Activated CD8-positive, alpha-beta memory T cell treated with anti-CD3 and anti-CD28 coated beads, Interleukin-2, amount 50 U/mL, for 24 hours (primary cell): ENCODE results near the gene MEF2A.
A peak's percentile ranks its signal among the peaks of the same experiment; 100 is the strongest.
"Not testable (repeated sequence)": the region's sequence is repeated elsewhere in the genome, so short reads cannot be mapped to it uniquely, and the experiment has no call there.

Experiments
- DNase-seq: peaks from one replicate; pipeline ENCODE4 v3.0.0-alpha.2; 2020; ENCODE audit errors: extremely low read depth

The MEF2A gene

DNA sequence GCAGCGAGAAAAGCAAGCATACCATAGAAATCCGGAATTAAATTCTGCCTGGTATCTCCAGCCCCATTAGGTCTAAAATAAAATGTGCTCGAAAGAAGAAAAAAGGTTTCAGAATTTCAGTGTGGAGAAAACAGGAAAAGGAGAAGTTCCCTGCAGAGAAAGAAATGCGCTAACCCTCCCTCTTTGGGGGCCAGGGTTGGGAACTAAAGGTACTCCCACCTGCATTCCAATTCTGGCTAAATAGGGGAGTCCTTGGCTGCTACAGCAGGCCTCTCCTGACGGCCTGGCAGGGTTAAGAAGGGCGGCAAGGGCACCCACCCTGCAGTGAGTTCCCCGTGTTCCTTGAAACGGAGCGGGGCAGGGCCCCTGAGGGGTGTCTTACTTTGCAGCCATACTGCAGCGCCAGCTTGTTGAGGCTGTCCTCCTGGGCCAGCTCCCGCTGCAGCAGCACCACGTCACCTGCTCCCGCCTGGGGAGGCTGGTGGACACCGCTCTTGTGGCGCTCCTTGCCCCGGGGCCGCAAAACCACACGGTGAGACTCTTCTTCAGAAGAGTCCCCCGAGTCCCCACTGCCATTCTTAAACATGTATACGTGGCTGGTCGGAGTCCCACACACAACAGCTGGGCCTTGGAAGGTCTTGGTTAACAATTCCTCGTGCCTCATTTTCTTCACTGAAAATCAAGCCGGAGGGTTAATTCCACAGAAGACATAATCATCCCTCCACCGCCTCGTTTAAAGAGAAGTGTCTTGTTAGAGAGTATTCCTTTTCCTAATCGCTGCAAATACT lies 165.7 kb downstream of the MEF2A start:
- DNase-seq: no peak

DNA sequence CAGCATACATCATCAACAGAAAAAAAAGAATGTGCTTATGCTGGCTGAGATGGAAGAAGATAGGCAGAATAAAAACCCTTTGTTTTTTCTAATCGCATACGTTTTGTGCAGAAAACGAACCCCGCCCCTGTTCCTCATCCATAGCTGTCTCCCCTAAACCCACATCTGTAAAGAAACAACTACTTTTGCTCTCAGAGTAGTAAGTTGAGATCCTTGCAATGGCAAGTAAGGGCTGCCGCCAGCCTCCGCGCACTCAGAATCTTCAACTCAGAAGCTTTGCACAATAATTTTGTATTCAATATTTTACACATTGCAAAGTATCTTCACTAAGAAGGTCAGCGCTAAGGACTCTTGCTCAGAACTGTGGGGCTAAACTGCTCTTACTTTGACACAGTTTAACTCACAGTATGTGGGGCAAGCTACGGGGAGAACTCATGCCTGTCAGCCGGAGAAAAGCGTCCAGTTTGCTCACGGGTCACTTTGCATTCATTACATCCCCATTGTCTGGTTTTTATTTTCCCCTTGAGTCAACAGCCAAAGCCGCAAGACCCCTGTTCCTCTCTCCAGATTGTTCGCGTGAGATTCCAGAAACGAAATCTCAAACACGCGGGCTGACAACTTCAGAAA lies 166.5 kb downstream of the MEF2A start:
- DNase-seq: no peak

DNA sequence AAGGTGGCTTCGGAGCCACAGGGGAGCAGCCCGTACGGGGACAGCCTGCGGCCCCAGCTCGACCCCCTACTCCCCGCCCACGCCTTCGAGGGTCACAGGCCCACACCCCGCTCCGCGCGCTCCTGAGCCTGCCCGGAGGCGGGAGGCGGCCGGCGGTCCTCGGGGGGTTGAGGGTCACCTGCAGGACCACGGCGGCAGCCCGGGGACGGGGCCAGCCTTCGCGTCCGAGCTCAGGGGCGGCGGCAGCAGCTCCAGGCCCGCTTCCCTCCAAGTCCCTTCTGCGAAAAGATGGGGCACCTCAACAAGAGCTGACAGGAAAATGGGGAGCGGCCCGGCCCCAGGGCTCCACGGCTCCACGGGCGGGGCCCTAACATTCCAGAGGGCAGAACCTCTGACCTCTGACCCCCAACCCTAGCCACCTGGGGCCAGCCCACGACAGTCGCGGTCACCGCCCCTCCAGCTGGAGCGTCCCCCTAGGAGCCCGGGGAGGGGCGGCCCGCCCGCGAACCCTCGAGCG lies 167.0 kb downstream of the MEF2A start:
- DNase-seq: no peak

DNA sequence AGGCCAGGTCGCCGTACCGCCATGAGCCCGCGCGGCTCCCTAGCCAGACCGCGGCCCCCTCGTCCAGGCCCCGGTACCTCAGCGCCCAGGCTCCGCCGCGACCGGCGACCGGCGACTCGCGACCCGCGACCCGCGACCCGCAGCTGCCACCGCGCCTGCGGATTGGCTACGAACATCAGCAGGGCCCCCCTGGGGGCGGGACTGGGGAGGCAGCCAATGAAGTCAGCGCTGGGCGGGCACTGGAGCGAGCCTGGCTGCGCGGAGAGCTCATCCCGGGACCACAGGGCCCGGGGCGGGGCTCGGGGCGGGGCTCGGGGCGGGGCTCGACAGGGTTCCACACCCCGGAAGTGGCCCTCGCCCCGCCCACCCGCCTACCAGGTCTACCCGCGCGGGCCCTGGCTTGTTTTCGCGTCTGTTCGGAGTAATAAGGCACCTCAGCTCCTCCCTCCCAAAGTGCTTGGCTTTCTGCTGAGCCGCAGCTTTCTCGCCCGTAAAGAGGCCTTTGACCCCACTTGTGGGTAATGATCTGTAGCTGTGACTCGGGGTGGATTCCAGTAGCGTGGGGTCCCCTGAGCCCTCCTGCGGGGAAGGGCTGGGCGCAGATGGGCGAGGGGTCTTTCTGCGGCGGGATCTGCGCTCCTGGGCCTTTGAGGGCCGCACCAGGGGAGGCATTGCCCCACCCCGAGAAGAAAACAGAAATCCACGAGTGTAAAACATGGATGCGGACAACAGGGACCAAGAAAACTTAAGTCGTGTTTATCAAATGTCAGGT lies 167.7 kb downstream of the MEF2A start, which contains the start of gene LYSMD4:
Gene LYSMD4 (minus strand): TSS at position 170 of the 772 bp plus-strand sequence. CDS start 1,438 bp downstream, outside the sequence.
- peak; percentile 97 for DNase-seq

DNA sequence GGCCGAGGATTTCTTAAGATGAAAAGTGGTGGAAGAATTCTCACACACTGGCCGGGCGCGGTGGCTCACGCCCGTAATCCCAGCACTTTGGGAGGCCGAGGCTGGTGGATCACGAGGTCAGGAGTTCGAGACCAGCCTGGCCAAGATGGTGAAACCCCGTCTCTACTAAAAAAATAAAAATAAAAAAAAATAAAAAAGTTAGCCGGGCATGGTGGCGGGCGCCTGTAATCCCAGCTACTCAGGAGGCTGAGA lies 168.2 kb downstream of the MEF2A start:
- DNase-seq: not testable (repeated sequence)

DNA sequence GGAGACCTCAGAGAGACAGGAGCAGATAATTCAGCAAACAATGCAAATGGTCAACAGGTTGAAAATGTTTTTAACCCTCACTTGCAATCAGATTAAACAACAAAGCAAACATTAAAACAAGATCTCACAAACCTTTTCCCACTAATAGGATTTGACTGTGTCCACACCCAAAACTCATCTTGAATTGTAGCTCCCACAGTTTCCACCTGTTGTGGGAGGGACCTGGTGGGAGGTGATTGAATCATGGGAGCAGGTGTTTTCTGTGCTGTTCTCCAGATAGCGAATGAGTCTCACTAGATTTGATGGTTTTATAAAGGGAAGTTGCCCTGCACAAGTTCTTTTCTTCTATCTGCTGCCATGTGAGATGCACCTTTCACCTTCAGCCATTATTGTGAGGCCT lies 168.8 kb downstream of the MEF2A start:
- DNase-seq: no peak

DNA sequence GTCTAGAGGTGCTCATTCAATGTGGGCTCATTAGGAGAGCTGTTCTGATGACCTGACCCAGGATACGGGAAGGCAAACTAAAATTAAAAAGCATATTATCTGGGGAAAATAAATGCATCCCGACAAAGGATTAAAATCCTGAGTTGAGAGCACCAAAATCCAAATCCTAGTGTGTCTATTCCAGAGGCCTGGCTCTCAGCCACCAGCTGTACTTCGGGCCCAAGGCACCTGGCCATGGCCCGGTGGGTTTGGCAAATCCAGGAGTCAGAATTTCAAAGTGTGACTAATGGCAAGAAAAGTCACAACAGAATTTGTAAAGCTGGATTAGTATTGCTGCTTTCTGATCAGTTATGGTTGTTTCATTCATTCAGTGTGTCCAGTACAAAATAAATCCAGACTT lies 170.1 kb downstream of the MEF2A start:
- DNase-seq: no peak

DNA sequence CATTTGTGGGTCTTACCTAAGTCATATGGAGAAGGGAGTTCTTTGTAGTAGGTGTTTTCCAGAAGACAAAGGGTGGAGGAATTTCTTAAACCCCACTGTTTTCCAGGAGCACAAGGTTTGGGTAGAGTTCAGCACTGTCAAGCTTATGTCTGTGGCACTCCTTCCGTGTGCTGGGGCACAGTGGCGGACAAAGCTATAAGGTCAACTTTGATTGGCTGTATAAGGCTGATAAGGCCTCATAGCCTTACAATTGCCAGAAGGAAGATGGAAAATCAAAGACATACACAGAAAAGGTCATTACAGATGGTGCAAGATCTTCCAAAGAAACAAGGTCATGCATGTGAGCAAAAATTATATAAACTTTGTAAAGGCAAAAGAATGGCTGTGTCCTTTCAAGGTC lies 170.9 kb downstream of the MEF2A start:
- DNase-seq: no peak

DNA sequence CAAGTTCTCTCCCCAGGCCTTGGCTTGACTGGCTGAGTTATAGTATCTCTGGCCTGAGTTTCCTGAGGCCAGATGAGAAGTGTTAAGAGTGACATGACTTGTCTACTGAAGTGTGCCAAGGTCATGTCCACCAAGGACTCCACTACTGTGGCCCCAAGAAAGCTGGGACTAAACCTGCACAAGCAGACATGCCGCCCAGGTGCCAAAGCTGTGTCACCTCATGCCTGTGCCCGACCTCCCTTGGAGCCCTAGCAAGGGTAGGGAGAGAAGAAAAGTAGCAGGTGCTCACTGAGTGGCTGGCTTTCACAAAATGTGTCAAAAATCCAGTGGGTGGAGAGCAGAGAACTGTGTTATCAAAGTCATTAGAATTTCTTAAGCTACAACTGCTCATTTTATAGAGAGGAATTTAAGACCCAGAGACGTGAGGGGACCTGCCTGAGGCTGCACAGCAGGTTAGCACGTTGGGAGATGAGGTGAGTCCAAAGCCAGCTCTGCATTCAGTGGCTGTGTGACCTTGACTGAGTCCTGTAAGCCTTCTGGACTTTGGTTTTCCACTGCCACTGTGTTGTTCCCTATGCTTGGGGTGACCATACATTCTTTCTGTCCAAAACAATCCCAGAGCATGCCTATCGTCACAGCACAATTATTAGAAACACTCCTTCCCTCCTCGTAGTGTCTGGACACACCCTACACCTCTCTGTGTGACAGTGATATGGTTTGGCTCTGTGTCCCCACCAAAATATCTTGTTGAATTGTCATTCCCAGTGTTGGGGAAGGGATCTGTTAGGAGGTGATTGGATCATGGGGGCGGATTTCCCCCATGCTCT lies 172.4 kb downstream of the MEF2A start:
- no peak for DNase-seq

DNA sequence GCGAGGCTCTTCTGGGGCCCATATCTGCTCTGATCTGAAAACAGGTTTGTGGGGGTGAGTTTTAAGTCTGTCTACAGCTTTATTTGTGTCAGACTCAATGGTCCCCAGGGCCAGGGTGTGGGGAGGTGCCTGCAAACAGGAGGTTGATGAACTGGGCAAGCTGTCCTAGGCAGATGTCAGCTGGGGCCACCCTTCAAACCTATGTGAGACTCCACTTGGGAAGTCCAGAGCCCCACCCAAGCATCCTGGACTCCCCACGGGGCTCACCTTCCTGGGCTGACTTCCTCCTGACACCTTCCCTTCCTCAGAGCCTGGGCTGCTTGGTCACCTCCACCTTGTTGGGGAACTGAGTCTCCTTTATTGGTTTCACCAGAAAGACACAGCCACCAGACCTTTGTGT lies 176.1 kb downstream of the MEF2A start:
- no peak for DNase-seq

DNA sequence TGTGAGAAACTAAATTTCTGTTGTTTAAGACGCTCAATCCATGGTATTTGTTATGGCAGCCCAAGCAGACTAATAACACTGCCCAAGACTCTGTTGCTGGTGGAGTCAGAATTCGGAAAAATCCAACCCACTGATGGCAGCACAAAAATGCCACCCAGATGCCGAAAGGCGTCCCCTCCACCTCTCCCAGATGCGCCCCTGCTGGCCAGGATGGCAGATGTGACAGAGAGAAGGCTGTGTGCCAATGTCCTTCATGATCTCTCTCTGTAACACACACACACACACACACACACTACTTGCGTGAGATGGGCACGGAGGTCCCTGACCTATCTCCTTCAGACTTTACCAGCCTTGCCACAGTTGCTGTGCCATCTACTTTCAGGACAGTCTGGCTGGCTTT lies 178.4 kb downstream of the MEF2A start:
- no peak for DNase-seq

DNA sequence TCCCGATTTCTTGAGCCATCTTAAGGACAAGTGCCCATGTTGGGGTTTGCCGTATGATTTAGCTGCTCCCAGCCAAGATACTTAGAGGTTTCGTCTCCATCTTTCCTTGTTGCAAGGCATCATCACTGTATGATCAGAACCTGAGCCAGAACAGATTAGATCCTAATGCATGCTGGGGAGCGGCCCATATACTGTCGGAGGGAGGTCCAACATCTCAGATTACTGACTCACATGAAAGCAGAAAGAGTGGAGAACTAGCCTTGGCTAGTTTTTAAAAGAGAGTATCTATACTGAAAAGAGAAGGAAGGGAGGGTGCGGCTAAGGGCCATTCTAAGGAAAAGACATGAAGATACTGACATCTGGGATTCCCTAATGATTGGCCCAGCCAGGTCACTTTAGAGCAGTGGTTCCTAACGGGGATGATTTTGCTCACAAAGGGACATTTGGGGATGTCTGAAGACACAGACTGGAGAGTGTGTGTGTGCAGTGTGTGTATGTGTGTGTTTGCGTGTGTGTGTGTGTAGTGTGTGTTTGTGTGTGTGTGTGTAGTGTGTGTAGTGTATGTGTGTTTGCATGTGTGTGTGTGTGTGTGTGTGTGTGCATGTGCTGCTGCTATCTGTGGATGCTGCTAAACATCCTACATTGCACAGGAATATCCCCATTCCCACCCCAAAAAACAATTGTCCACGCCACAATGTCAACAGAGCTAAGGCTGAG lies 179.7 kb downstream of the MEF2A start:
- DNase-seq: no peak

DNA sequence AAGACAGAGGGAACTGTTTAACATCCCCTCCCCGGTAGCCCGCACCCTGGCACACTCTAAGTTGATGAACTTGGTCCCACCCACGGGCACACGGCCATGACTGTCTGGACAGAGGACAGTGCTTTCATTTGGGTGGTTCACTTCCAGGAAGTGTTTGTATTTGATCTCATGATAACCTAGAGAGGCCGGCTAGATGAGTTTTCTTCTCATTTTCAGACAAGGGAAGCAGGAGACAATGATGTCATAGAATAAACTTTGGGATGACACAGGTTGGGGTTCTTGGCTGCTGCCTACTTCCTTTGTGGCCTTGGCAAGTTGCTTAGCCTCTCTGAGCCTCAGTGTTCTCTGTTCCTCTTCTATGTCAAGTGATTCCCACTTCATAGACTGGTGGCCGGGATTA lies 183.6 kb downstream of the MEF2A start:
- no peak for DNase-seq

DNA sequence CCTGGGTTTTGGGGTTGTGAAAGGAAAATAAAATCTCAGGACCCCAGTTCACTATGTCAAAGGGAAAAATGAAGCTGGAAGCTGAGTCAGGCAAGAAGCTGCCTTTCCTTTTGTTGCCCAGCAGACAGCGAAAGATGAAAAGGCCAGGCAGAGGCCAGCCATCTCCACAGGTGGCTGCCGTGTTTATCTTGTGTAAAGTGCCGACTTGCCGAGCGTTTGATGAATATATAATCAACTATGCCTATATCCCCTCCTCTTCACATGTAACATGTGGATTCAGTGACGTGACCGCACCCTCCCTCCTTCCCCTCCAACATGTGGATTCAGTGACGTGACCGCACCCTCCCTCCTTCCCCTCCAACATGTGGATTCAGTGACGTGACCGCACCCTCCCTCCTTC lies 184.5 kb downstream of the MEF2A start:
- not testable (repeated sequence) for DNase-seq

DNA sequence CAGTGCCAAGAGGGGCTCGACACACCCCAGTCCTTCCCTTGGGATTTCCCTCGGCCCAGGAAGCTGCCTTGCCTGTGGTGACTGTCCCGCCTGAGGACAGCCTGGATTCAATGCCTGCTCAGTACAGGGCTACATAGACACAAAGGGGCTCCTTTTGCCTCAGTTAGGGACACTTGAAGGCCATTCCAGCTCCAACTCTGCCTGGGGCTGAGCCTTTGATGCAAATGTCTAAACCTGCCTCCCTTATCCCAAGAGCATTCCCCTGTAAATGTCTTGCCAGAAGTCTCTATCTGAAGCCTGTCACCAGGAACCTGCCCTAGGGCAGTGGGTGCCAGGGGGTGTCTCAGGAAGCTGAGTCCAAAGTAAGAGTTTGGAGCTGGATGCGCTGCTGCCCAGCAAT lies 186.8 kb downstream of the MEF2A start:
- no peak for DNase-seq

DNA sequence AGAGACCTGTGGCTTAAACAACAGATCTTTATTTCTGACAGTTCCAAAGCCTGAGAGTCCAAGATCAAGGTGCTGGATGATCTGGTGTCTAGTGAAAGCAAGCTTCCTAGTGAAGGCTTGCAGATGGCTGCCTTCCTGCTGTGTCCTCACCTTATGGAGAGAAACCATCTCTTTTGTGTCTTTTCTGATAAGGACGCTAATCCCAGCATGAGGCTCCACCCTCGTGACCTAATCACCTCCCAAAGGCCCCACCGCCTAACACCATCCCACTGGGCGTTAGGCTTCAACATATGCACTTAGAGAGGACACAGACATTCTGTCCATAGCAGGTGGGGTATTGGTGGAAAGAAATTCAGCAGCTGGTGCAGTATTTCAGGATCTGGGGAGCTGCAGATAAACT lies 187.3 kb downstream of the MEF2A start:
- DNase-seq: no peak

DNA sequence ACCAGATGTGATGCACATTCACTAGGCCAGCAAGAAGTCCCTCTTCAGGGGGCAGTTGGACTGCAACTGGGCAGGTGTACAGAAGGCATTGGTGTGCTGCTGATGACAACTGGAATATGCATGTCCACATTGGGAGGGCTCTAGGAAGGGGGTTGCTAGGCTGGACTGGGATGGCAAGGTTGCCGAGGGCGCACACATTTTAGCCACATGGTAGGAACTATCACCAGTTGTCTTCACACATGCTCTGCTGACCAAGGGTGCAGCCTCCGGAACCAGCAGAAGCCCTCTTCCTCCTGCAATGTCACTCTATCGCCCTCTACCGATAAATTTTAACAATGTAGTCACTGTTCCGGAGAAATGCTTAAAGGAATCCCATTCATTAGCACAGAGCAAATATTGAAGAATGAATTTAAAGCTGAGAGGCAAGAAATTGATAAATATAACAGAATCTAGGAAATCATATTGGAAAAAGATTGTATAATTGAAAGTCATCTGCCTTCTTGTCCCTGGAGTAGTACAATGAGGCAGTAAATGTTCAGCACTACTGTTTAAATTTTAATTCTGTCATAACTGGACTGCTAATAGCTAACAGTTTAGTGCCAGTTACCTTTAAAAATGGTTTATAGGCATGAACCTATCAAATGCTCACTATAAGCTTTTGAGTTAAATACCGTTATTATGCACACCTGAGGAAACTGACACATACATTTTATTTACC lies 190.1 kb downstream of the MEF2A start:
- DNase-seq: no peak

DNA sequence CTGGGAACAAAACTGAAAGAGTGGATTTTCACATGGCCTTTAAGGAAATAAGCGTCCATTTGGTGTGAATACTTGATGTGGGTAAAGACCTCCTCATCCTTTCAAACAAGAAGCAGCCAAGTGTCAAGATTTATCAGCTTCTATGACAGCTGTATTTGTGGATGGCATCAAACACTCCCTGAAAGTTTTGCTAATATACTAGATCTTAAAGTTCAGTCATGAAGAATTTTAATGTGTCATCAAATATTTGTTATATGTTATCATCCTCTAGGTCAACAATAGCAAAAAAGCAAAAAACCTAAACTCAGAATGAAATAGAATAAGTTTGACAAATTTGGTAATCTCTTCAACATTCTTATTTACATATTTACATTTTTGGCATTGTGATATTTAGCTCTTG lies 196.5 kb downstream of the MEF2A start:
- no peak for DNase-seq

DNA sequence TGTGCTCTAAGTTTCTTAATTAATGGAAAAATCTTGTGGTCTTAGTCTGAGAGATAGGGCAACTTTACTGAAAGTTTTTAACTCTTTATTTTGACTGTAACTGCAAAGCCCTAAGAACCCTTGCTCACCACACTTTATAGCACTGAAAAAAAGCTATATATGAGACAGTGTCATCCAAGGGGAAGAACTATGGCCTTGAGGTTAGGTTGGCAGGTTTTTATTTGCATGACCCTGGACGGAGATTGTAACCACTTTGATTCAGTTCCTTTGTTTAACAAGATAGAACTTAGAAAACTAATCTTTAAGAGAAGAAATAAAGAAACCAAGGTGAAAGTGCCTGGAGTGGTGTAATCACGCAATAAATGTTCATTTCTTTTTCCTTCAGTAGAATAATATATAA lies 198.0 kb downstream of the MEF2A start:
- no peak for DNase-seq

DNA sequence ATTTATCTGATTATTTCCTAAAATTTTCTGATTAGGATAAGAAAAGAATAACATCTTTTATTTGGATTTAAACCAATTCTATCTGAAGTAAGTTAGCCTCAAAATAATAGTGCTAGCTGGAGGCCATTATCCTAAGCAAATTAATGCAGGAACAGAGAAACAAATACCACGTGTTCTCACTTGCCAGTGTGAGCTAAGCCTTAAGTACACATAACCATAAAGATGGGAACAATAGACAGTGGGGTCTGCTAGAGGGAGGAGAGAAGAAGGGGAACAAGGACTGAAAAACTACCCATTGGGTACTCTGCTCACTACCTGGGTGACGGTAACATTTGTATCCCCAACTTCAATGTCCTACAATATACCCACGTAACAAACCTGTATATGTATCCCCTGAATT lies 198.7 kb downstream of the MEF2A start:
- DNase-seq: no peak
